ENCODE measurements around the gene KRT83. TPM values are rescaled to one million over a fixed set of nuclear protein-coding genes. Genes with fewer than 3 reads are reported as not detected.

The KRT83 gene
- total RNA-seq, 1 experiment from 2014 or later: not detected

DNA sequence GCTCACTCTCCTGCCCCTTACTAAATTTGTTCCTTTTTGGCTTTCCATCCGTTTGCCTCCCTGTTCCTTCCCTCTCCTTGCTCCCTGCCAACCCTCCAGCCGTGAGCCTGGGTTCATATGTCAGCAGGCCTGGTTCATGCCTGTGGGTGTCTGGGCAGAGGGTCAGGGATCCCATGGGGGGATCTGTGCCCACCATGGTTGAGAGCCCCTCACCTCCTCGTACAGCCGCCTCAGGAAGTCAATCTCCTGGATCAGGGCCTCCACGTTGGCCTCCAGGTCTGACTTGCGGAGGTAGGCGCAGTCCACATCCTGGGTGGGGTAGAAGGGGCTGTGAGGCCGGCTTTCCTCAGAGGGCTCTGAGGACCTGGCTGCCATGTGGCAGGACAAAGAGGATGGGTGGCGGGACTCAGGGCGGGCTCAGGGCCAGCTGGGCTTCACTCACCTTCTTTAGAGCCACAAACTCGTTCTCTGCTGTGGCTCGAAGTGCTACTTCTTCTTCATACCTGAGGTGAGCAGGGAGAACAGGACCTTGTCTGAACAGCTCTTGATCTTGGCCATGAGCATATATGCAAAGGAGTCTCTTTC is 3.6 kb downstream of the KRT83 start:
- no peak overlapping the region for H4K91ac ChIP-seq (ENCODE audit: insufficient read length, low read depth, low read length)
- no peak overlapping the region for H2AFZ ChIP-seq (ENCODE audit: low read length)
- no peaks in the 10 kb centered on the region for H3K9me3 ChIP-seq (ENCODE audit: control insufficient read depth, low read depth, low read length)
- no peak for DNase-seq
- no peaks in the 10 kb centered on the region for H3K79me1 ChIP-seq (ENCODE audit: insufficient read depth, low read depth, low read length, poor library complexity, severe bottlenecking)
- TF ChIP-seq, protein P1, sequence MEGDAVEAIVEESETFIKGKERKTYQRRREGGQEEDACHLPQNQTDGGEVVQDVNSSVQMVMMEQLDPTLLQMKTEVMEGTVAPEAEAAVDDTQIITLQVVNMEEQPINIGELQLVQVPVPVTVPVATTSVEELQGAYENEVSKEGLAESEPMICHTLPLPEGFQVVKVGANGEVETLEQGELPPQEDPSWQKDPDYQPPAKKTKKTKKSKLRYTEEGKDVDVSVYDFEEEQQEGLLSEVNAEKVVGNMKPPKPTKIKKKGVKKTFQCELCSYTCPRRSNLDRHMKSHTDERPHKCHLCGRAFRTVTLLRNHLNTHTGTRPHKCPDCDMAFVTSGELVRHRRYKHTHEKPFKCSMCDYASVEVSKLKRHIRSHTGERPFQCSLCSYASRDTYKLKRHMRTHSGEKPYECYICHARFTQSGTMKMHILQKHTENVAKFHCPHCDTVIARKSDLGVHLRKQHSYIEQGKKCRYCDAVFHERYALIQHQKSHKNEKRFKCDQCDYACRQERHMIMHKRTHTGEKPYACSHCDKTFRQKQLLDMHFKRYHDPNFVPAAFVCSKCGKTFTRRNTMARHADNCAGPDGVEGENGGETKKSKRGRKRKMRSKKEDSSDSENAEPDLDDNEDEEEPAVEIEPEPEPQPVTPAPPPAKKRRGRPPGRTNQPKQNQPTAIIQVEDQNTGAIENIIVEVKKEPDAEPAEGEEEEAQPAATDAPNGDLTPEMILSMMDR (conservative IDR thresholded peaks at IDR 0.05): no peak
- H3K18ac ChIP-seq (ENCODE audit: insufficient read length, low read depth, low read length): no peak overlapping the region
- Mint-ChIP-seq H3K4me3 (no peak overlapping the region), H3K9me3 (no peaks in the 10 kb centered on the region), H3K36me3 (ENCODE audit: insufficient read depth in 1 of 3, low read depth in 3 of 3) (no peaks in the 10 kb centered on the region), H3K27me3 (ENCODE audit: low read depth) (peaks cover 37% of the 10 kb centered on the region), H3K27ac (no peak overlapping the region), H3K4me1 (no peaks in the 10 kb centered on the region)
- no peak overlapping the region for H2AK5ac ChIP-seq (ENCODE audit: insufficient read length, low read length)
- H4K8ac ChIP-seq (replicated peaks; ENCODE audit: insufficient read length, low read depth, low read length): no peak overlapping the region
- no peak overlapping the region for H2BK20ac ChIP-seq (ENCODE audit: low read depth, low read length, poor library complexity, severe bottlenecking)
- H3K4me2 ChIP-seq (ENCODE audit: insufficient read depth, insufficient read length, low read length): no peak overlapping the region
- WGBS (ENCODE audit: extremely low coverage, insufficient read length, low lambda C conversion rate): no CpG with 5 or more reads among the region's 12 CpGs
- no peak overlapping the region for H3K14ac ChIP-seq (ENCODE audit: insufficient read depth, low read length)
- H3K4me1 ChIP-seq (ENCODE audit: insufficient read depth, low read length): no peaks in the 10 kb centered on the region
- H3K27ac ChIP-seq (ENCODE audit: insufficient read length, low read depth, low read length): no peak overlapping the region
- no peak overlapping the region for H3K23ac ChIP-seq (ENCODE audit: insufficient read length, low read depth, low read length)
- H3K23me2 ChIP-seq (ENCODE audit: insufficient read length, low read depth, low read length, poor library complexity, severe bottlenecking): no peaks in the 10 kb centered on the region
- H3K56ac ChIP-seq (ENCODE audit: insufficient read length, low read depth, low read length): no peak overlapping the region
- H3T11ph ChIP-seq (ENCODE audit: low read length): no peak overlapping the region
- no peak overlapping the region for H2BK12ac ChIP-seq (ENCODE audit: insufficient read length, low read depth, low read length)
- H2BK120ac ChIP-seq (ENCODE audit: low read depth, low read length, poor library complexity, severe bottlenecking): no peak overlapping the region
- H2BK5ac ChIP-seq (ENCODE audit: insufficient read length, low read length): no peak overlapping the region
- no peaks in the 10 kb centered on the region for H3K27me3 ChIP-seq (ENCODE audit: insufficient read depth, low read length)
- no peaks in the 10 kb centered on the region for H3K79me2 ChIP-seq (ENCODE audit: insufficient read depth, low read length)
- no peak overlapping the region for H4K5ac ChIP-seq (ENCODE audit: insufficient read length, low read depth, low read length)
- H3K9ac ChIP-seq (ENCODE audit: extremely low read depth, insufficient read length, low read length): no peak overlapping the region
- no peaks in the 10 kb centered on the region for H4K20me1 ChIP-seq (ENCODE audit: control insufficient read depth, insufficient read depth, insufficient read length)
- no peak overlapping the region for H3K4ac ChIP-seq (ENCODE audit: low read depth, low read length)
- H2BK15ac ChIP-seq (ENCODE audit: low read depth, low read length): no peak overlapping the region
